HCT116 (cell line): Measurements from ENCODE around the gene SLC16A4. TPM values are rescaled to one million over a fixed set of nuclear protein-coding genes. Genes with fewer than 3 reads are reported as not detected.
A peak's percentile ranks its signal among the peaks of the same experiment; 100 is the strongest.

Experiments
- ATAC-seq: fragments of 200-7000 bp; cut with Tn5 transposase; 2 replicates; pipeline ENCODE4 v1.9.1; 2020; ENCODE audit warnings: mild to moderate bottlenecking, moderate library complexity
- BruUV-seq: library from RNA; stranded (reverse); fragments of 400-500 nt; replicated peaks from 2 replicates; lab custom pipeline; 2021; lab: Mats Ljungman, UMichigan
- CTCF ChIA-PET: fragments of 300-600 bp; sonication (Branson Sonifier 250); formaldehyde crosslinking; loops from one replicate; lab custom pipeline; 2021; ENCODE audit warnings: antibody characterized with exemption; lab: Charles Lee
- POLR2A ChIA-PET: fragments of 300-600, 350-600 bp; sonication (Branson Sonifier 250); formaldehyde crosslinking; loops from one replicate; lab custom pipeline; 2021; ENCODE audit warnings: antibody characterized with exemption; lab: Charles Lee
- RAD21 ChIA-PET, 2 experiments: fragments of 300-600 bp; sonication (Branson Sonifier 250); formaldehyde crosslinking; loops; one replicate each; lab custom pipeline; 2023; ENCODE audit warnings: low total read pairs in 2 of 2; ENCODE audit not compliant: uncharacterized antibody in 2 of 2, unreplicated experiment in 2 of 2, low non-redundant PET in 1 of 2; lab: Charles Lee
- DNase-seq: peaks from one replicate; pipeline ENCODE4 v3.0.0-alpha.2; 2010; ENCODE audit warnings: low read depth, low spot score
- H2AFZ ChIP-seq: fragments of 200-600 bp; shearing (Covaris generic), sonication (generic); 2 replicates; pipeline ENCODE4 v1.6.1; 2017; ENCODE audit warnings: low read depth, mixed run types, mixed read lengths, antibody characterized with exemption, low read length; ENCODE audit not compliant: poor library complexity, severe bottlenecking
- H3K27ac ChIP-seq: 2 replicates; pipeline ENCODE4 v1.5.1; 2012; ENCODE audit warnings: low read depth, low read length
- H3K27me3 ChIP-seq: fragments of 200-600 bp; sonication (generic); 2 replicates; pipeline ENCODE4 v1.6.1; 2016; ENCODE audit warnings: mixed run types, low read length, mixed read lengths; ENCODE audit not compliant: insufficient read depth
- H3K36me3 ChIP-seq, 2 experiments: fragments of 200-500 bp in 1 of 2; fragments of 200-600 bp in 1 of 2; sonication (Bioruptor generic) in 1 of 2; sonication (generic) in 1 of 2; 2 replicates each; pipeline versions ENCODE4 v1.5.1 to v1.6.1; 2014 to 2016; ENCODE audit warnings: low read length in 2 of 2, inconsistent platforms in 1 of 2, mixed read lengths in 1 of 2, mixed run types in 1 of 2; ENCODE audit not compliant: insufficient read depth in 2 of 2, control insufficient read depth in 1 of 2
- H3K4me1 ChIP-seq, 2 experiments: fragments of 200-600 bp in 1 of 2; sonication (generic) in 1 of 2; 2 replicates each; pipeline versions ENCODE4 v1.5.1 to v1.6.1; 2012 to 2017; ENCODE audit warnings: low read length in 2 of 2, inconsistent platforms in 1 of 2, mild to moderate bottlenecking in 1 of 2, mixed read lengths in 1 of 2, mixed run types in 1 of 2, moderate library complexity in 1 of 2; ENCODE audit not compliant: insufficient read depth in 2 of 2, control insufficient read depth in 1 of 2
- H3K4me2 ChIP-seq: fragments of 200-600 bp; sonication (generic); 2 replicates; pipeline ENCODE4 v1.6.1; 2017; ENCODE audit warnings: mixed run types, low read length, mixed read lengths
- H3K4me3 ChIP-seq, 2 experiments: fragments of 200-600 bp in 1 of 2; sonication (generic) in 1 of 2; replicated peaks in 1 of 2; 2 replicates each; pipeline ENCODE4 v1.5.1; 2011 to 2016; ENCODE audit warnings: low read length in 2 of 2, control low read depth in 1 of 2, low read depth in 1 of 2, mild to moderate bottlenecking in 1 of 2, mixed read lengths in 1 of 2, mixed run types in 1 of 2
- H3K79me2 ChIP-seq: fragments of 200-600 bp; sonication (generic); 2 replicates; pipeline ENCODE4 v1.6.1; 2017; ENCODE audit warnings: mild to moderate bottlenecking, mixed run types, low read length, moderate library complexity, mixed read lengths; ENCODE audit not compliant: insufficient read depth
- H3K9ac ChIP-seq: fragments of 200-600 bp; sonication (generic); 2 replicates; pipeline ENCODE4 v1.6.1; 2016; ENCODE audit warnings: low read length, mixed read lengths
- H3K9me2 ChIP-seq: fragments of 200-600 bp; sonication (generic), shearing (Covaris generic); 2 replicates; pipeline ENCODE4 v1.6.1; 2017; ENCODE audit warnings: mixed run types, mild to moderate bottlenecking, moderate library complexity; ENCODE audit not compliant: insufficient read depth
- H3K9me3 ChIP-seq, 2 experiments: fragments of 200-500 bp in 1 of 2; fragments of 200-600 bp in 1 of 2; sonication (Bioruptor generic) in 1 of 2; sonication (generic) in 1 of 2; 2 replicates each; pipeline ENCODE4 v1.6.1; 2014 to 2017; ENCODE audit warnings: low read length in 2 of 2, mixed read lengths in 2 of 2, inconsistent platforms in 1 of 2, low read depth in 1 of 2, mild to moderate bottlenecking in 1 of 2, mixed run types in 1 of 2, moderate library complexity in 1 of 2; ENCODE audit not compliant: control insufficient read depth in 1 of 2, insufficient read depth in 1 of 2
- H4K20me1 ChIP-seq: fragments of 200-600 bp; sonication (generic), shearing (Covaris generic); 2 replicates; pipeline ENCODE4 v1.6.1; 2017; ENCODE audit warnings: mixed run types, mild to moderate bottlenecking, moderate library complexity; ENCODE audit not compliant: insufficient read depth
- ATF3 ChIP-seq: IDR thresholded peaks from 2 replicates; pipeline ENCODE4 v1.6.1; 2012
- CBX3 ChIP-seq: IDR thresholded peaks from 2 replicates; pipeline ENCODE4 v1.6.1; 2012; ENCODE audit warnings: low read depth
- CEBPB ChIP-seq: IDR thresholded peaks from 2 replicates; pipeline ENCODE4 v1.6.1; 2012; ENCODE audit warnings: low read depth
- CTCF ChIP-seq, 3 experiments: fragments of 200-600 bp in 1 of 3; sonication (generic) in 1 of 3; IDR thresholded peaks in 2 of 3; conservative IDR thresholded peaks in 1 of 3; 2 replicates each; pipeline ENCODE4 v1.5.1; 2012 to 2017; ENCODE audit warnings: low read depth in 2 of 3, low read length in 2 of 3, antibody characterized with exemption in 1 of 3, borderline replicate concordance in 1 of 3, control low read depth in 1 of 3, mild to moderate bottlenecking in 1 of 3, mixed read lengths in 1 of 3, mixed run types in 1 of 3, moderate library complexity in 1 of 3; ENCODE audit not compliant: insufficient read depth in 1 of 3
- EZH2 ChIP-seq: fragments of 200-600 bp; sonication (generic); IDR thresholded peaks from 2 replicates; pipeline ENCODE4 v1.6.1; 2017; ENCODE audit warnings: antibody characterized with exemption, mixed run types
- FOSL1 ChIP-seq: IDR thresholded peaks from 2 replicates; pipeline ENCODE4 v1.6.1; 2012; ENCODE audit warnings: low read depth
- POLR2AphosphoS5 ChIP-seq: IDR thresholded peaks from 2 replicates; pipeline ENCODE4 v1.6.1; 2011; ENCODE audit warnings: mild to moderate bottlenecking, low read depth, low read length, moderate library complexity
- RAD21 ChIP-seq: IDR thresholded peaks from 2 replicates; pipeline ENCODE4 v1.6.1; 2012; ENCODE audit warnings: low read depth, mild to moderate bottlenecking
- REST ChIP-seq: IDR thresholded peaks from 2 replicates; pipeline ENCODE4 v1.6.1; 2012; ENCODE audit warnings: low read depth
- TCF7L2 ChIP-seq: IDR thresholded peaks from 2 replicates; pipeline ENCODE4 v1.7.0; 2011; ENCODE audit warnings: borderline replicate concordance, inconsistent platforms; ENCODE audit not compliant: insufficient read depth, insufficient read length; ENCODE audit errors: extremely low read depth
- ZBTB33 ChIP-seq: IDR thresholded peaks from 2 replicates; pipeline ENCODE4 v1.6.1; 2011; ENCODE audit warnings: mild to moderate bottlenecking, low read length, moderate library complexity; ENCODE audit not compliant: insufficient replicate concordance; ENCODE audit errors: extremely low read depth
- ZFX ChIP-seq: fragments of 450-650 bp; IDR thresholded peaks from 2 replicates; pipeline ENCODE4 v1.6.1; 2017
- intact Hi-C: fragments of 100-400 bp; cut with micrococcal nuclease; formaldehyde crosslinking; loops from 2 replicates; pipeline ENCODE4 v1.10.0; 2022
- total RNA-seq: library from RNA; stranded (reverse); gene quantifications from one replicate; pipeline ENCODE4 v1.2.1, GENCODE V29; 2021; ENCODE audit not compliant: unreplicated experiment

Gene SLC16A4
- total RNA-seq, 1 experiment from 2014 or later, result 0.20 TPM

GRCh38 chr1:110433803-110434202 is 43.0 kb upstream of the SLC16A4 start:
- Histone ChIP-seq H3K9me3 (no peaks in the 10 kb centered on the region), H3K4me1 (peaks cover 24 to 39% of the 10 kb centered on the region in 2 experiments), H3K9ac (peak overlapping the region; percentile 21; the same call in 1 of the 2 replicates), H3K27ac (no peak overlapping the region), H3K9me2 (no peaks in the 10 kb centered on the region), H3K36me3 (no peaks in the 10 kb centered on the region), H3K27me3 (0 out of 2 replicates have a peak, but pooled peaks cover 6% of the 10 kb centered on the region), H3K4me3 (no peak overlapping the region), H2AFZ (no peak overlapping the region), H3K79me2 (no peaks in the 10 kb centered on the region), H4K20me1 (no peaks in the 10 kb centered on the region), H3K4me2 (peak overlapping the region; percentile 64)
- RAD21 ChIA-PET, result interaction anchor here (0.7 to 1.6 kb wide), 4 partner anchors 21 to 27 kb away, joined by 3 to 7 read pairs (median 4); no protein-coding TSS in a partner anchor
- peak; percentile 99 for ATAC-seq
- TF ChIP-seq ZBTB33, result no peak
- no peak for TF ChIP-seq ZFX
- peak in 2 of 3 experiments; percentile 33 to 40; a peak in 3 of 6 replicates for TF ChIP-seq CTCF (IDR thresholded peaks at IDR 0.05 in 2 of 3, conservative IDR thresholded peaks at IDR 0.05 in 1 of 3; ENCODE audit: borderline replicate concordance in 1 of 3, insufficient read depth in 1 of 3, low read depth in 2 of 3, low read length in 2 of 3)
- TF ChIP-seq REST, result no peak
- TF ChIP-seq FOSL1, result 0 out of 2 replicates have a peak, but pooled peaks have one; percentile 12
- TF ChIP-seq EZH2, result no peak
- peak; percentile 91 for TF ChIP-seq CEBPB
- peak; percentile 41; the same call in 1 of the 2 replicates for TF ChIP-seq CBX3
- TF ChIP-seq ATF3, result no peak
- no peak for TF ChIP-seq TCF7L2
- no peak for TF ChIP-seq POLR2AphosphoS5
- TF ChIP-seq RAD21, result peak; percentile 33; the same call in 1 of the 2 replicates
- intact Hi-C loops, result loop anchor here (2.0 kb wide), 1 partner anchor 21 kb away; no protein-coding TSS in a partner anchor
- BruUV-seq, result no TSS peak
- POLR2A ChIA-PET, result interaction anchor here (1.1 kb wide), 1 partner anchor 99 kb away, joined by 3 read pairs; no protein-coding TSS in a partner anchor
- peak; percentile 51 for DNase-seq
- CTCF ChIA-PET, result interaction anchor here (0.9 to 1.8 kb wide), 7 partner anchors 18 to 226 kb away, joined by 3 to 15 read pairs (median 4); no protein-coding TSS in a partner anchor
